SU-DHL-6 (cell line): Measurements from ENCODE around the gene OSBPL5.

Experiments used
- H2AFZ ChIP-seq: fragments of 200-600 bp; sonication (generic); 2 replicates; pipeline ENCODE4 v1.6.1; 2014; ENCODE audit warnings: low read depth, mild to moderate bottlenecking, moderate library complexity, mixed read lengths, antibody characterized with exemption, low read length; ENCODE audit not compliant: severe bottlenecking
- H3F3A ChIP-seq: fragments of 200-600 bp; shearing (Covaris generic); 2 replicates; pipeline ENCODE4 v1.6.0; 2016; ENCODE audit warnings: antibody characterized with exemption, mild to moderate bottlenecking; ENCODE audit not compliant: insufficient read depth
- H3K27ac ChIP-seq: fragments of 200-600 bp; sonication (generic); 2 replicates; pipeline ENCODE4 v1.5.1; 2016; ENCODE audit warnings: low read depth, mild to moderate bottlenecking, low read length, moderate library complexity, mixed read lengths
- H3K27me3 ChIP-seq: fragments of 200-600 bp; sonication (generic), shearing (Covaris generic); 2 replicates; pipeline ENCODE4 v1.6.0; 2014; ENCODE audit warnings: mild to moderate bottlenecking, low read length
- H3K36me3 ChIP-seq: fragments of 200-600 bp; sonication (generic); 2 replicates; pipeline ENCODE4 v1.6.1; 2014; ENCODE audit warnings: mild to moderate bottlenecking, low read length, mixed read lengths
- H3K4me2 ChIP-seq: fragments of 300-600, 200-600 bp; shearing (Covaris generic), sonication (generic); 2 replicates; pipeline ENCODE4 v1.6.0; 2014; ENCODE audit warnings: low read length, low read depth, mild to moderate bottlenecking; ENCODE audit not compliant: poor library complexity, severe bottlenecking
- H3K4me3 ChIP-seq: fragments of 200-600 bp; sonication (generic); 2 replicates; pipeline ENCODE4 v1.5.1; 2014; ENCODE audit warnings: antibody characterized with exemption, low read length, mild to moderate bottlenecking, mixed read lengths; ENCODE audit not compliant: insufficient read depth, poor library complexity, severe bottlenecking
- H3K79me2 ChIP-seq: fragments of 200-600 bp; sonication (generic); 2 replicates; pipeline ENCODE4 v1.6.1; 2014; ENCODE audit warnings: mild to moderate bottlenecking, low read length, moderate library complexity; ENCODE audit not compliant: insufficient read depth
- H3K9ac ChIP-seq: fragments of 200-600 bp; sonication (generic); 2 replicates; pipeline ENCODE4 v1.7.0; 2014; ENCODE audit warnings: mild to moderate bottlenecking, low read length
- H3K9me2 ChIP-seq: fragments of 200-600 bp; sonication (generic); replicated peaks from 2 replicates; pipeline ENCODE4 v1.6.1; 2014; ENCODE audit warnings: low read length; ENCODE audit not compliant: insufficient read depth
- H3K9me3 ChIP-seq: fragments of 200-600 bp; sonication (generic); 2 replicates; pipeline ENCODE4 v1.6.1; 2014; ENCODE audit warnings: low read length, mixed read lengths; ENCODE audit not compliant: insufficient read depth
- H4K20me1 ChIP-seq: fragments of 200-600 bp; sonication (generic); 2 replicates; pipeline ENCODE4 v1.6.1; 2014; ENCODE audit warnings: low read depth, mild to moderate bottlenecking, antibody characterized with exemption, low read length, moderate library complexity, mixed read lengths
- EZH2phosphoT487 ChIP-seq: fragments of 200-600 bp; sonication (generic), shearing (Covaris generic); conservative IDR thresholded peaks from 2 replicates; pipeline ENCODE4 v1.6.1; 2018; ENCODE audit warnings: mild to moderate bottlenecking, antibody characterized with exemption, low read length, moderate library complexity, mixed read lengths
- TF ChIP-seq, protein P1 (sequence below): fragments of 200-600 bp; sonication (generic); IDR thresholded peaks from one replicate; pipeline ENCODE4 v1.5.1; 2017; ENCODE audit warnings: antibody characterized with exemption, mild to moderate bottlenecking, low read length, moderate library complexity; ENCODE audit not compliant: insufficient read depth, poor library complexity, severe bottlenecking

Gene OSBPL5

DNA sequence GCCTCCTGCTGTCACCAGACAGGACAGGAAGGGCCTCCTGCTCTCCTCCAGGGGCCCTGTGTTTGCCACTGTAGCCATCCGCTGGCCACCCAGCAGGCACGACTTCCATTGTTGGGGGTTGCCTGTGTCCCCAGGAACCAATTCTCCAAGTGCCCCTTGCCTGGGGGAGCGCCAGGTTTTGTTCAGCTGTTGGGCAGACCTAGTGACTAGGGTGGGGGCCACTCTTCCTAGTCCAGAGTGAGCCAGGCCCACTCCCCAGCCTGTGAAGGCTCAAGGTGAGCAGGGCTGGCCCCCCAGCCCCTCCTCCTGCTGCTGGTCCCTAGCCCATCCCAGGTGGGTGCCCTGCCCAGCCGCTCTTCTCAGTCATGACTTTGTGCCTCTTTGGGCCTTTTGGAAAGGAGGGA, 30.9 kb downstream of the OSBPL5 start:
- H3K9me2 ChIP-seq, result no peaks in the 10 kb centered on the region
- H3K27ac ChIP-seq, result no peak overlapping the region
- H3K9ac ChIP-seq, result no peak overlapping the region
- no peak overlapping the region for H3K4me3 ChIP-seq
- no peaks in the 10 kb centered on the region for H3K36me3 ChIP-seq
- H3F3A ChIP-seq, result no peaks in the 10 kb centered on the region
- H3K4me2 ChIP-seq, result no peak overlapping the region
- H2AFZ ChIP-seq, result no peak overlapping the region
- TF ChIP-seq, protein P1, sequence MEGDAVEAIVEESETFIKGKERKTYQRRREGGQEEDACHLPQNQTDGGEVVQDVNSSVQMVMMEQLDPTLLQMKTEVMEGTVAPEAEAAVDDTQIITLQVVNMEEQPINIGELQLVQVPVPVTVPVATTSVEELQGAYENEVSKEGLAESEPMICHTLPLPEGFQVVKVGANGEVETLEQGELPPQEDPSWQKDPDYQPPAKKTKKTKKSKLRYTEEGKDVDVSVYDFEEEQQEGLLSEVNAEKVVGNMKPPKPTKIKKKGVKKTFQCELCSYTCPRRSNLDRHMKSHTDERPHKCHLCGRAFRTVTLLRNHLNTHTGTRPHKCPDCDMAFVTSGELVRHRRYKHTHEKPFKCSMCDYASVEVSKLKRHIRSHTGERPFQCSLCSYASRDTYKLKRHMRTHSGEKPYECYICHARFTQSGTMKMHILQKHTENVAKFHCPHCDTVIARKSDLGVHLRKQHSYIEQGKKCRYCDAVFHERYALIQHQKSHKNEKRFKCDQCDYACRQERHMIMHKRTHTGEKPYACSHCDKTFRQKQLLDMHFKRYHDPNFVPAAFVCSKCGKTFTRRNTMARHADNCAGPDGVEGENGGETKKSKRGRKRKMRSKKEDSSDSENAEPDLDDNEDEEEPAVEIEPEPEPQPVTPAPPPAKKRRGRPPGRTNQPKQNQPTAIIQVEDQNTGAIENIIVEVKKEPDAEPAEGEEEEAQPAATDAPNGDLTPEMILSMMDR, result no peak
- no peak for TF ChIP-seq EZH2phosphoT487
- no peaks in the 10 kb centered on the region for H3K79me2 ChIP-seq
- H3K27me3 ChIP-seq, result no peaks in the 10 kb centered on the region
- no peaks in the 10 kb centered on the region for H3K9me3 ChIP-seq
- no peaks in the 10 kb centered on the region for H4K20me1 ChIP-seq

DNA sequence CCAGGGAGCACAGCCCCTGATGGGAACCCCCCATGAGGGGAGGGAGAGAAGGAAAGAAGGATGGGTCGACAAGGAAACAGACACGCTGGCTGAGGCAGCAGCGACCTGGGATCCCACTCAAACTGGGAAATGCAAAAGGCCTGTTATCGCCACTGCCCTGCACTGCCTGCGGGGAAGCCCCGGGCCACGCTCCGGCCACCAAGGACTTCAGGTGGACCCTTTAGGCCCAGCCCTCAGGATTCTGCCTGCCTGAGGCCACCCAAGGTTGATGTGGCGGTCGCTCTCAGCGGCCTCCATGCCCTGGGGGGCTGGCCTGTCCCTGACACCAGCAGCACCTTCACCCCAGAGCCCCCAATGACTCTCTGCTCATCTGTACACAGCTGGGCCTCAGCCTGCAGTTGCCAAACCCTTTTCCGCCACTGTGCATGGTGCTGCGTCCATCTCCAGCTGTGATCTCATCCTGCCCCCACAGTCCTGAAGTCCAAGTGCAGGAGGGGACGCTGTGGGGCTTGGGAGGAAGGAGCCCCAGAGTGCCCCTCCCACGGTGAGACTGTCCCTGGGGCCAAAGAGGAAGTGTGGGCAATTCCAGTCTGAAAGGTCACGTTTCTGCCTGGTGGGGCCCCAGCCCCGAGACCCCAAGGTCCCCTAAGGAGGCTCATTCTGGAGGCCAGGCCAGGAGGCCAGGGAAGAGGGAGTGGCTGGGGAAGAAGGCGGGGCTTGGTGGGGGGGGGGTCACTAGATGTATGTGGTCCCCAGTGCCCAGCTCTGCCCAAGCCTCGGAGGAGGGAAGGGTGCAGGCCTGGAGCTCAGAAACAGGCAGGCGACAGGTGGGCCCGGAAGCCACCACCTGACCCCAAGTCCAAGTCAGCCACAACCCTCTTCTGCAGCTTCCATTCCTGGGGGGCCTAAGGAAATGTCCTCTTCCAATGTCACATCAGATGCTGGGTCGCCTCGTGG, 31.6 kb downstream of the OSBPL5 start:
- Histone ChIP-seq H3K9me2 (no peaks in the 10 kb centered on the region), H4K20me1 (no peaks in the 10 kb centered on the region), H2AFZ (no peak overlapping the region), H3K4me3 (no peak overlapping the region), H3K9me3 (no peaks in the 10 kb centered on the region), H3K27ac (no peak overlapping the region), H3K36me3 (no peaks in the 10 kb centered on the region), H3K9ac (no peak overlapping the region), H3K79me2 (no peaks in the 10 kb centered on the region), H3K27me3 (no peaks in the 10 kb centered on the region), H3F3A (no peaks in the 10 kb centered on the region), H3K4me2 (no peak overlapping the region)
- TF ChIP-seq, protein P1, result no peak
- no peak for TF ChIP-seq EZH2phosphoT487

DNA sequence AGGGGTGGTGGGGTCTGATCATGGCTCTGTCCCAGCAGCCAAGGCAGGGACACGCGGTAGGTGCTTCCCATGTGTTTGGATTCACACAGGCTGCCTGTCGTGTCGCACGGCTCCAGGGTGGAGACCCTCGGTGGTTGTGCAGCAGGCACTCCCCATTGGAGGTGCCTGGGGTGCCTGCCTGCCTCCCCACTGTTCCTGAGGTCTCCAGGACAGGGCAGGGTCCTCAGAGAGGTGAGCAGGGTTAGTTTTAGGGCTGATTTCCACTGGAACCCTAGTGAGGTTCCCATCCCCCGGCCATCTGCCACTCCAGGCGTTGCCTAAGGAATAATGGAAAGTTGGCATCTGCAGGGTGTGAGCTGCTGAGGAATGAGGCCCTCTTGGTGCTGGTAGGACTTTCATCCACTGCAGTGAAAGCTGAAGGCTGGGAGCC, 32.3 kb downstream of the OSBPL5 start:
- Histone ChIP-seq H3K9me3 (no peaks in the 10 kb centered on the region), H3K27me3 (no peaks in the 10 kb centered on the region), H3K9me2 (no peaks in the 10 kb centered on the region), H2AFZ (no peak overlapping the region), H3K27ac (no peak overlapping the region), H3F3A (no peaks in the 10 kb centered on the region), H3K79me2 (no peaks in the 10 kb centered on the region), H3K9ac (no peak overlapping the region), H3K4me3 (no peak overlapping the region), H3K4me2 (no peak overlapping the region), H4K20me1 (no peaks in the 10 kb centered on the region), H3K36me3 (no peaks in the 10 kb centered on the region)
- TF ChIP-seq, protein P1, result no peak
- no peak for TF ChIP-seq EZH2phosphoT487
